Spleen (tissue), 11 donors: ENCODE results near the gene DAZAP1. TPM values are rescaled to one million over a fixed set of nuclear protein-coding genes. Genes with fewer than 3 reads are reported as not detected.

Experiments used
- DNase-seq: peaks from one replicate; pipeline ENCODE4 v3.0.0-alpha.2; 2020
- H3K27ac ChIP-seq, 8 donors: fragments of 200-600 bp; sonication (generic) in 7 of 8; 1 replicate in 4 of 8; 2 replicates in 4 of 8; pipeline versions ENCODE4 v1.5.0 to v1.8.0; 2016 to 2021; ENCODE audit warnings: inconsistent platforms in 4 of 8, mild to moderate bottlenecking in 4 of 8, moderate library complexity in 1 of 8
- H3K27me3 ChIP-seq, 7 donors: fragments of 200-600 bp; sonication (generic) in 6 of 7; replicated peaks in 1 of 7; 1 replicate in 4 of 7; 2 replicates in 3 of 7; pipeline versions ENCODE4 v1.5.0 to v1.8.0; 2016 to 2021; ENCODE audit warnings: inconsistent platforms in 3 of 7, mild to moderate bottlenecking in 1 of 7
- H3K36me3 ChIP-seq, 6 donors: fragments of 200-600 bp; sonication (generic) in 5 of 6; 1 replicate in 4 of 6; 2 replicates in 2 of 6; pipeline versions ENCODE4 v1.5.0 to v1.8.0; 2016 to 2021; ENCODE audit warnings: inconsistent platforms in 2 of 6
- H3K4me1 ChIP-seq, 6 donors: fragments of 200-600 bp; sonication (generic) in 5 of 6; 1 replicate in 3 of 6; 2 replicates in 3 of 6; pipeline versions ENCODE4 v1.5.0 to v1.8.0; 2016 to 2021; ENCODE audit warnings: inconsistent platforms in 3 of 6
- H3K4me3 ChIP-seq, 8 donors: fragments of 200-600 bp; sonication (generic) in 7 of 8; 1 replicate in 4 of 8; 2 replicates in 4 of 8; pipeline versions ENCODE4 v1.5.0 to v1.8.0; 2016 to 2021; ENCODE audit warnings: inconsistent platforms in 4 of 8, mild to moderate bottlenecking in 4 of 8, moderate library complexity in 2 of 8
- H3K9me3 ChIP-seq, 8 donors: fragments of 200-600 bp; sonication (generic) in 7 of 8; 1 replicate in 4 of 8; 2 replicates in 4 of 8; pipeline versions ENCODE4 v1.5.0 to v1.8.0; 2016 to 2021; ENCODE audit warnings: inconsistent platforms in 4 of 8
- CTCF ChIP-seq, 11 experiments: fragments of 200-600 bp in 7 of 11; fragments of 450-650 bp in 4 of 11; sonication (generic) in 4 of 11; IDR thresholded peaks in 8 of 11; conservative IDR thresholded peaks in 3 of 11; 1 replicate in 7 of 11; 2 replicates in 4 of 11; pipeline versions ENCODE4 v1.4.0 to v1.8.0; 2016 to 2021; ENCODE audit warnings: antibody characterized with exemption in 11 of 11, inconsistent platforms in 4 of 11, mild to moderate bottlenecking in 1 of 11
- POLR2A ChIP-seq, 3 donors: fragments of 450-650 bp; IDR thresholded peaks; one replicate each; pipeline ENCODE4 v1.5.1; 2017; ENCODE audit warnings: antibody characterized with exemption in 3 of 3, mild to moderate bottlenecking in 1 of 3
- POLR2AphosphoS5 ChIP-seq, 3 donors: sonication (generic); formaldehyde crosslinking; IDR thresholded peaks; one replicate each; pipeline ENCODE4 v1.5.1; 2017; ENCODE audit warnings: antibody characterized with exemption in 3 of 3
- WGBS, 5 donors: extraction: QIAGEN DNeasy Blood & Tissue Kit in 3 of 5; methylation state at CpG; one replicate each; pipeline versions ENCODE4 v1.1.5 to v1.1.7; 2013 to 2018; 5-methylcytosine and 5-hydroxymethylcytosine counted together
- intact Hi-C: fragments of 100-400 bp; cut with DNase I; formaldehyde crosslinking; loops from one replicate; pipeline ENCODE4 v1.15.0; 2023; ENCODE audit warnings: low total_unique reads
- polyA plus RNA-seq, 3 donors: library from polyadenylated mRNA; stranded (reverse); fragments of 200-250 nt; gene quantifications; one replicate each; pipeline ENCODE4 v1.2.1, GENCODE V29; 2013
- total RNA-seq, 7 donors: library from RNA; depleted of rRNA in 3 of 7; stranded (reverse); fragments of >200 nt in 3 of 7; fragmentation: NEBNext Ultra II Directional in 4 of 7; extraction: Animal tissue kit (Norgen Biotek cat#: 25700) in 4 of 7; gene quantifications; one replicate each; pipeline versions ENCODE4 v1.1.0 to v1.2.1, GENCODE V29; 2016 to 2021
- donor health status: healthy with polysubstance abuse.
- donor health status: DM: no; HTN: no; CAD: no; lungs with moderate emphysema.
- donor health status: DM: no; HTN: no; CAD: no.
- donor health status: Bipolar disorder and iron deficiency.
- donor health status: healthy.
- donor health status: DM: no; HTN: no; CAD: no.
- donor health status: DM: yes; HTN: yes; CAD: no.

DAZAP1 gene
- total and polyA plus RNA-seq, 10 donors, result 43.8 to 137 (median 99.6) TPM

- peak overlapping the region in 2 of 8 donors; percentile 14 to 38 for H3K27ac ChIP-seq
- H3K4me1 ChIP-seq, result peaks cover 14 to 68% (median 41%) of the 10 kb centered on the region in 6 donors
- H3K9me3 ChIP-seq, result no peaks in the 10 kb centered on the region
- peaks cover 0 to 8% (median 0%) of the 10 kb centered on the region in 6 donors for H3K36me3 ChIP-seq
- no peak for DNase-seq
- intact Hi-C loops, result loop anchor here (10.0 kb wide), 1 partner anchor 126 kb away; the partner anchor contains the start of gene FAM174C
- 35 to 42% (median 36%) methylated on average over 34 to 36 of the region's 36 CpGs for WGBS, 5 donors
- peaks cover 0 to 40% (median 7%) of the 10 kb centered on the region in 7 donors for H3K27me3 ChIP-seq
- peak overlapping the region; percentile 49 to 95 (median 68) for H3K4me3 ChIP-seq
- TF ChIP-seq POLR2A (IDR thresholded peaks at IDR 0.05) (no peak), CTCF (IDR thresholded peaks at IDR 0.05 in 8 of 11, conservative IDR thresholded peaks at IDR 0.05 in 3 of 11) (no peak), POLR2AphosphoS5 (IDR thresholded peaks at IDR 0.05) (no peak)
These were observed 6.9 kb upstream of the DAZAP1 start for GRCh38 chr19:1400281-1401137.

GRCh38 chr19:1401138-1401888 is 6.1 kb upstream of the DAZAP1 start, which contains the start of gene GAMT:
Gene GAMT (minus strand): TSS chr19:1401542. CDS start chr19:1401476, 66 bp downstream.
- intact Hi-C loops, result loop anchor here (10.0 kb wide), 1 partner anchor 127 kb away; the partner anchor contains the start of gene FAM174C
- peak within 1 kb of the TSS in 3 of 8 donors; percentile 14 to 46 (median 38) for H3K27ac ChIP-seq

GRCh38 chr19:1401889-1402217 is 5.5 kb upstream of the DAZAP1 start:
- peaks cover 0 to 40% (median 7%) of the 10 kb centered on the region in 7 donors for H3K27me3 ChIP-seq
- H3K36me3 ChIP-seq, result peaks cover 0 to 5% (median 0%) of the 10 kb centered on the region in 6 donors
- peak overlapping the region; percentile 49 to 95 (median 68) for H3K4me3 ChIP-seq
- H3K9me3 ChIP-seq, result no peaks in the 10 kb centered on the region
- H3K27ac ChIP-seq, result peak overlapping the region in 1 of 8 donors; percentile 46
- DNase-seq, result no peak
- H3K4me1 ChIP-seq, result peaks cover 14 to 64% (median 45%) of the 10 kb centered on the region in 6 donors
- TF ChIP-seq CTCF (IDR thresholded peaks at IDR 0.05 in 8 of 11, conservative IDR thresholded peaks at IDR 0.05 in 3 of 11), result peak in 1 of 11 experiments; percentile 27
- TF ChIP-seq POLR2A (IDR thresholded peaks at IDR 0.05), result no peak
- TF ChIP-seq POLR2AphosphoS5 (IDR thresholded peaks at IDR 0.05), result no peak
- intact Hi-C loops, result loop anchor here (10.0 kb wide), 1 partner anchor 127 kb away; the partner anchor contains the start of gene FAM174C
- 35 to 49% (median 38%) methylated on average over 11 of the region's 11 CpGs for WGBS, 5 donors

More at GRCh38 chr19:1401138-1401888, 6.1 kb upstream of the DAZAP1 start, which contains the start of gene GAMT:
- TF ChIP-seq POLR2A (IDR thresholded peaks at IDR 0.05) (no peak), POLR2AphosphoS5 (IDR thresholded peaks at IDR 0.05) (peak; percentile 62 to 74 (median 66)), CTCF (IDR thresholded peaks at IDR 0.05 in 8 of 11, conservative IDR thresholded peaks at IDR 0.05 in 3 of 11) (peak in 8 of 11 experiments; percentile 9 to 76 (median 63))
- Histone ChIP-seq H3K4me3 (peak within 1 kb of the TSS; percentile 49 to 95 (median 68)), H3K9me3 (no peaks in the 10 kb centered on the region), H3K27me3 (peaks cover 0 to 40% (median 7%) of the 10 kb centered on the region in 7 donors), H3K36me3 (peaks cover 0 to 5% (median 0%) of the 10 kb centered on the region in 6 donors), H3K4me1 (peaks cover 14 to 64% (median 43%) of the 10 kb centered on the region in 6 donors)
- WGBS, 5 donors, result 0 to 1% (median 1%) methylated on average over 8 to 87 of the region's 87 CpGs
- peak; percentile 87 for DNase-seq
